IMR-90 (cell line): ENCODE data around the gene THPO. TPM values are rescaled to one million over a fixed set of nuclear protein-coding genes. Genes with fewer than 3 reads are reported as not detected.

ENCODE experiments used
- ATAC-seq: fragments of 200-7000 bp; cut with Tn5 transposase; 2 replicates; pipeline ENCODE4 v1.9.1; 2020; ENCODE audit warnings: low read depth, mild to moderate bottlenecking, moderate library complexity
- BruUV-seq: library from RNA; stranded (reverse); fragments of 400-500 nt; replicated peaks from 2 replicates; lab custom pipeline; 2021; lab: Mats Ljungman, UMichigan
- CTCF ChIA-PET: fragments of 300-600 bp; formaldehyde crosslinking; extraction: SDS; loops from one replicate; lab custom pipeline; 2021; ENCODE audit warnings: antibody characterized with exemption; lab: Yijun Ruan, JAX
- POLR2A ChIA-PET: fragments of 300-600 bp; sonication (Branson Sonifier 250); formaldehyde crosslinking; loops from one replicate; lab custom pipeline; 2022; ENCODE audit warnings: antibody characterized with exemption; ENCODE audit not compliant: unreplicated experiment; lab: Charles Lee
- DNase-seq: peaks from one replicate; pipeline ENCODE4 v3.0.0; 2013
- H2AFZ ChIP-seq: replicated peaks from 2 replicates; pipeline ENCODE3; 2013; ENCODE audit warnings: low read length, mild to moderate bottlenecking; ENCODE audit not compliant: poor library complexity
- H2AK5ac ChIP-seq: 2 replicates; pipeline ENCODE4 v1.6.1; 2013; ENCODE audit warnings: low read depth, low read length, inconsistent platforms
- H2AK9ac ChIP-seq: replicated peaks from 2 replicates; pipeline ENCODE3; 2013; ENCODE audit warnings: mild to moderate bottlenecking, low read depth, low read length, moderate library complexity; ENCODE audit not compliant: poor library complexity
- H2BK120ac ChIP-seq: 2 replicates; pipeline ENCODE4 v1.6.1; 2013; ENCODE audit warnings: low read depth, low read length, inconsistent platforms
- H2BK15ac ChIP-seq: 3 replicates; pipeline ENCODE4 v1.6.1; 2013; ENCODE audit warnings: low read depth, low read length, inconsistent platforms
- H2BK20ac ChIP-seq: 2 replicates; pipeline ENCODE4 v1.6.1; 2013; ENCODE audit warnings: low read depth, mild to moderate bottlenecking, inconsistent platforms, low read length, moderate library complexity
- H2BK5ac ChIP-seq: 2 replicates; pipeline ENCODE4 v1.6.1; 2013; ENCODE audit warnings: mild to moderate bottlenecking, low read depth, low read length, inconsistent platforms; ENCODE audit not compliant: poor library complexity, severe bottlenecking
- H3K14ac ChIP-seq: replicated peaks from 2 replicates; pipeline ENCODE4 v1.6.1; 2013; ENCODE audit warnings: low read depth, low read length, inconsistent platforms
- H3K18ac ChIP-seq: 2 replicates; pipeline ENCODE4 v1.6.1; 2013; ENCODE audit warnings: low read depth, low read length, control low read depth
- H3K23ac ChIP-seq: 2 replicates; pipeline ENCODE4 v1.6.1; 2013; ENCODE audit warnings: low read depth, low read length, inconsistent platforms
- H3K27ac ChIP-seq: 2 replicates; pipeline ENCODE4 v1.5.1; 2013; ENCODE audit warnings: mild to moderate bottlenecking, control low read depth, low read length; ENCODE audit not compliant: insufficient read depth
- H3K27me3 ChIP-seq: 2 replicates; pipeline ENCODE4 v1.6.1; 2013; ENCODE audit warnings: low read length; ENCODE audit not compliant: control insufficient read depth, insufficient read depth
- H3K36me3 ChIP-seq: 2 replicates; pipeline ENCODE4 v1.6.1; 2013; ENCODE audit warnings: low read length, mixed read lengths; ENCODE audit not compliant: control insufficient read depth, insufficient read depth
- H3K4ac ChIP-seq: 2 replicates; pipeline ENCODE4 v1.6.1; 2013; ENCODE audit warnings: low read depth, low read length, inconsistent platforms
- H3K4me1 ChIP-seq: 2 replicates; pipeline ENCODE4 v1.6.1; 2013; ENCODE audit warnings: low read length, mixed read lengths; ENCODE audit not compliant: control insufficient read depth, insufficient read depth
- H3K4me2 ChIP-seq: 2 replicates; pipeline ENCODE4 v1.6.1; 2013; ENCODE audit warnings: low read depth, mild to moderate bottlenecking, control low read depth, low read length, moderate library complexity
- H3K4me3 ChIP-seq: 2 replicates; pipeline ENCODE4 v1.5.1; 2013; ENCODE audit warnings: low read depth, mild to moderate bottlenecking, control low read depth, low read length, moderate library complexity; ENCODE audit not compliant: insufficient read depth
- H3K56ac ChIP-seq: 2 replicates; pipeline ENCODE4 v1.6.1; 2013; ENCODE audit warnings: low read length, inconsistent platforms; ENCODE audit not compliant: insufficient read depth; ENCODE audit errors: extremely low read depth
- H3K79me1 ChIP-seq, 2 experiments: 2 replicates each; pipeline ENCODE4 v1.6.1; 2013; ENCODE audit warnings: low read length in 2 of 2, inconsistent platforms in 1 of 2, low read depth in 1 of 2
- H3K9ac ChIP-seq: 2 replicates; pipeline ENCODE4 v1.6.1; 2013; ENCODE audit warnings: low read depth, low read length, control low read depth
- H3K9me1 ChIP-seq: 2 replicates; pipeline ENCODE4 v1.6.1; 2013; ENCODE audit warnings: low read length, inconsistent platforms; ENCODE audit not compliant: insufficient read depth
- H3K9me3 ChIP-seq: 2 replicates; pipeline ENCODE4 v1.6.1; 2013; ENCODE audit warnings: low read length; ENCODE audit not compliant: control insufficient read depth, insufficient read depth
- H4K20me1 ChIP-seq: 2 replicates; pipeline ENCODE4 v1.6.1; 2013; ENCODE audit warnings: low read length, inconsistent platforms; ENCODE audit not compliant: insufficient read depth
- H4K5ac ChIP-seq: 2 replicates; pipeline ENCODE4 v1.6.1; 2013; ENCODE audit warnings: mild to moderate bottlenecking, low read depth, low read length, control low read depth
- H4K8ac ChIP-seq, 2 experiments: 2 replicates each; pipeline ENCODE4 v1.6.1; 2013; ENCODE audit warnings: low read depth in 2 of 2, low read length in 2 of 2, control low read depth in 1 of 2, inconsistent platforms in 1 of 2
- H4K91ac ChIP-seq: 2 replicates; pipeline ENCODE4 v1.6.1; 2013; ENCODE audit warnings: low read depth, low read length, inconsistent platforms; ENCODE audit not compliant: insufficient read depth
- BHLHE40 ChIP-seq: fragments of 150-350 bp; IDR thresholded peaks from 2 replicates; pipeline ENCODE4 v1.6.1; 2016; ENCODE audit warnings: mild to moderate bottlenecking, low read depth, low read length
- CEBPB ChIP-seq: IDR thresholded peaks from 2 replicates; pipeline ENCODE4 v1.6.1; 2012; ENCODE audit warnings: low read depth, low read length, improper control_type of control experiment
- CHD1 ChIP-seq: IDR thresholded peaks from 2 replicates; pipeline ENCODE4 v1.6.1; 2012; ENCODE audit warnings: low read depth, low read length, improper control_type of control experiment
- FOS ChIP-seq: fragments of 150-350 bp; IDR thresholded peaks from 2 replicates; pipeline ENCODE4 v1.6.1; 2016; ENCODE audit warnings: low read depth, low read length
- MAZ ChIP-seq: IDR thresholded peaks from 2 replicates; pipeline ENCODE4 v1.6.1; 2012; ENCODE audit warnings: low read depth, mild to moderate bottlenecking, low read length, improper control_type of control experiment, moderate library complexity, borderline replicate concordance
- MXI1 ChIP-seq: IDR thresholded peaks from 2 replicates; pipeline ENCODE4 v1.6.1; 2012; ENCODE audit warnings: low read depth, mild to moderate bottlenecking, low read length, moderate library complexity, borderline replicate concordance
- NFE2L2 ChIP-seq: fragments of 150-350 bp; IDR thresholded peaks from 2 replicates; pipeline ENCODE4 v1.6.1; 2016; ENCODE audit warnings: low read depth, mild to moderate bottlenecking, low read length
- POLR2A ChIP-seq: IDR thresholded peaks from 2 replicates; pipeline ENCODE4 v1.6.1; 2012; ENCODE audit warnings: mild to moderate bottlenecking, low read depth, low read length
- RAD21 ChIP-seq: IDR thresholded peaks from 2 replicates; pipeline ENCODE4 v1.6.1; 2012; ENCODE audit warnings: low read length, improper control_type of control experiment
- RCOR1 ChIP-seq: IDR thresholded peaks from 2 replicates; pipeline ENCODE4 v1.6.1; 2012; ENCODE audit warnings: mild to moderate bottlenecking, low read length, improper control_type of control experiment; ENCODE audit not compliant: insufficient replicate concordance
- RFX5 ChIP-seq: IDR thresholded peaks from 2 replicates; pipeline ENCODE4 v1.8.0; 2012; ENCODE audit warnings: low read depth, mild to moderate bottlenecking, low read length, moderate library complexity
- SMC3 ChIP-seq: fragments of 150-350 bp; IDR thresholded peaks from 2 replicates; pipeline ENCODE4 v1.6.1; 2016; ENCODE audit warnings: low read depth, mild to moderate bottlenecking, antibody characterized with exemption, low read length, moderate library complexity
- WGBS, 2 experiments: methylation state at CpG; one replicate each; pipeline versions ENCODE4 v1.1.5 to v1.1.7; 2013; ENCODE audit warnings: missing lambda C conversion rate in 2 of 2; ENCODE audit not compliant: insufficient read length in 1 of 2; ENCODE audit errors: extremely low coverage in 2 of 2; 5-methylcytosine and 5-hydroxymethylcytosine counted together
- dilution Hi-C: fragments of 300-500 bp; cut with HindIII; formaldehyde crosslinking; loops from one replicate; pipeline ENCODE4 v1.14.3; 2018; ENCODE audit warnings: low sequenced_read_pairs; ENCODE audit not compliant: unreplicated experiment
- in situ Hi-C: fragments of 300-500 bp; cut with MboI; formaldehyde crosslinking; loops from 3 replicates; pipeline ENCODE4 v1.14.3; 2019; ENCODE audit warnings: low sequenced_read_pairs, inconsistent platforms, mixed read lengths
- intact Hi-C: fragments of 100-400 bp; cut with micrococcal nuclease; formaldehyde crosslinking; loops from 2 replicates; pipeline ENCODE4 v1.10.0; 2022
- polyA plus RNA-seq, 3 experiments: library from polyadenylated mRNA; depleted of rRNA; stranded (reverse); fragments of >200 nt; gene quantifications; 2 replicates each; pipeline ENCODE4 v1.2.3, GENCODE V29; 2012; ENCODE audit warnings: low replicate concordance in 1 of 3
- total RNA-seq: library from RNA; depleted of rRNA; stranded (reverse); fragments of >200 nt; gene quantifications from 2 replicates; pipeline ENCODE4 v1.2.3, GENCODE V29; 2012
- TF ChIP-seq, protein P1 (sequence below): conservative IDR thresholded peaks from 2 replicates; pipeline ENCODE4 v1.5.1; 2012; ENCODE audit warnings: mild to moderate bottlenecking, low read depth, low read length, improper control_type of control experiment
- TF ChIP-seq, protein P2 (sequence below): fragments of 150-350 bp; IDR thresholded peaks from 2 replicates; pipeline ENCODE4 v1.6.1; 2016; ENCODE audit warnings: low read depth, mild to moderate bottlenecking, low read length, moderate library complexity, borderline replicate concordance
- TF ChIP-seq, protein P3 (sequence below): fragments of 150-350 bp; IDR thresholded peaks from 2 replicates; pipeline ENCODE4 v1.6.1; 2017; ENCODE audit warnings: mild to moderate bottlenecking, antibody characterized with exemption, low read length, low read depth

Gene THPO
- total and polyA plus RNA-seq, 2 of the 4 experiments (the other 2 are of a cell fraction) = not detected

DNA sequence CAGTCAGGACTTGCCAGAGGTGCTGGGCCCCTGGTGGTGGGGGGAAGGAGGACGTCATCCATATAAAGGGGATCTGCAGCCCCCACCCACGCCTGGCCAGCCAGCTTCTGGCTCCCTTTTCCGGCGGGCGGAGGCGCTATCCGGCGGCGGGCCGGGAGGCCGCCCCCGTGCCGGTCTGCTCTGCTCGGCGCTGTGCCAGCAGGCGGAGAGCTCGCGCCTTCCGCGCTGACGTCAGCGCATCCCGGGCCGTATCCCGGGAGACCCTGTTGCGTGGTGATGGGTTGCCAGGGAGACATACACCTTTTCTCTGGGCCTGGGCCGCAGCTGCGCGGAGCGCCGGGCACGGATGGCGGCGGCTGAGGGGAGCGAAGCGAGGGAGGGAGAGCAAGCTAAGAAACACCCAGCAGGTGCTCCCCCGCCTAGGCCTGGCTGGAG lies 39.5 kb downstream of the THPO start:
- Histone ChIP-seq H2BK15ac (no peak overlapping the region), H3K4me1 (peaks cover 36% of the 10 kb centered on the region), H3K9me3 (no peaks in the 10 kb centered on the region), H2BK20ac (0 out of 2 replicates have a peak overlapping the region, but pooled peaks have one; percentile 22), H3K4ac (peak overlapping the region; percentile 62; the same call in 1 of the 2 replicates), H3K14ac (0 out of 2 replicates have a peak overlapping the region, but pooled peaks have one; percentile 19), H2BK5ac (peak overlapping the region; percentile 27), H4K5ac (no peak overlapping the region), H2AK5ac (peak overlapping the region; percentile 84), H3K4me2 (peak overlapping the region; percentile 37), H2AFZ (peak overlapping the region; percentile 82), H3K56ac (no peak overlapping the region), H4K20me1 (peaks cover 45% of the 10 kb centered on the region), H3K36me3 (peaks cover 30% of the 10 kb centered on the region), H3K27me3 (no peaks in the 10 kb centered on the region), H3K18ac (no peak overlapping the region), H3K9me1 (peaks cover 25% of the 10 kb centered on the region), H2BK120ac (no peak overlapping the region; the same call in 1 of the 2 replicates), H4K91ac (no peak overlapping the region), H3K4me3 (peak overlapping the region; percentile 7; the same call in 1 of the 2 replicates), H3K79me1 (peaks cover 18 to 86% of the 10 kb centered on the region in 2 experiments; a peak in 3 of 4 replicates), H2AK9ac (peak overlapping the region; percentile 81), H3K23ac (peak overlapping the region; percentile 68; the same call in 1 of the 2 replicates), H3K9ac (peak overlapping the region; percentile 30; the same call in 1 of the 2 replicates), H4K8ac (peak overlapping the region in 1 of 2 experiments; percentile 48; a peak in 1 of 4 replicates), H3K27ac (peak overlapping the region; percentile 24)
- in situ Hi-C loops = no loop called here
- no TSS peak for BruUV-seq
- 0% methylated on average over 20 of the region's 37 CpGs; no CpG with 5 or more reads in 1 of the 2 experiments for WGBS, 2 experiments
- intact Hi-C loops = no loop called here
- ChIA-PET POLR2A (interaction anchor here (2.2 kb wide), 1 partner anchor 23 kb away, joined by 5 read pairs; no protein-coding TSS in a partner anchor), CTCF (interaction anchor here (1.3 kb wide), 1 partner anchor 19 kb away, joined by 3 read pairs; no protein-coding TSS in a partner anchor)
- ATAC-seq = peak; percentile 22
- dilution Hi-C loops = no loop called here
- peak; percentile 87 for DNase-seq
- TF ChIP-seq RCOR1 (no peak), BHLHE40 (peak; percentile 39; the same call in 1 of the 2 replicates), SMC3 (peak; percentile 11; the same call in 1 of the 2 replicates), CEBPB (no peak), RAD21 (no peak), POLR2A (no peak), NFE2L2 (no peak), MXI1 (peak; percentile 86), MAZ (0 out of 2 replicates have a peak, but pooled peaks have one; percentile 20), FOS (no peak), RFX5 (peak; percentile 84), CHD1 (no peak)
- TF ChIP-seq, protein P1, sequence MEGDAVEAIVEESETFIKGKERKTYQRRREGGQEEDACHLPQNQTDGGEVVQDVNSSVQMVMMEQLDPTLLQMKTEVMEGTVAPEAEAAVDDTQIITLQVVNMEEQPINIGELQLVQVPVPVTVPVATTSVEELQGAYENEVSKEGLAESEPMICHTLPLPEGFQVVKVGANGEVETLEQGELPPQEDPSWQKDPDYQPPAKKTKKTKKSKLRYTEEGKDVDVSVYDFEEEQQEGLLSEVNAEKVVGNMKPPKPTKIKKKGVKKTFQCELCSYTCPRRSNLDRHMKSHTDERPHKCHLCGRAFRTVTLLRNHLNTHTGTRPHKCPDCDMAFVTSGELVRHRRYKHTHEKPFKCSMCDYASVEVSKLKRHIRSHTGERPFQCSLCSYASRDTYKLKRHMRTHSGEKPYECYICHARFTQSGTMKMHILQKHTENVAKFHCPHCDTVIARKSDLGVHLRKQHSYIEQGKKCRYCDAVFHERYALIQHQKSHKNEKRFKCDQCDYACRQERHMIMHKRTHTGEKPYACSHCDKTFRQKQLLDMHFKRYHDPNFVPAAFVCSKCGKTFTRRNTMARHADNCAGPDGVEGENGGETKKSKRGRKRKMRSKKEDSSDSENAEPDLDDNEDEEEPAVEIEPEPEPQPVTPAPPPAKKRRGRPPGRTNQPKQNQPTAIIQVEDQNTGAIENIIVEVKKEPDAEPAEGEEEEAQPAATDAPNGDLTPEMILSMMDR = 0 out of 2 replicates have a peak, but pooled peaks have one; percentile 9
- TF ChIP-seq, protein P2, sequence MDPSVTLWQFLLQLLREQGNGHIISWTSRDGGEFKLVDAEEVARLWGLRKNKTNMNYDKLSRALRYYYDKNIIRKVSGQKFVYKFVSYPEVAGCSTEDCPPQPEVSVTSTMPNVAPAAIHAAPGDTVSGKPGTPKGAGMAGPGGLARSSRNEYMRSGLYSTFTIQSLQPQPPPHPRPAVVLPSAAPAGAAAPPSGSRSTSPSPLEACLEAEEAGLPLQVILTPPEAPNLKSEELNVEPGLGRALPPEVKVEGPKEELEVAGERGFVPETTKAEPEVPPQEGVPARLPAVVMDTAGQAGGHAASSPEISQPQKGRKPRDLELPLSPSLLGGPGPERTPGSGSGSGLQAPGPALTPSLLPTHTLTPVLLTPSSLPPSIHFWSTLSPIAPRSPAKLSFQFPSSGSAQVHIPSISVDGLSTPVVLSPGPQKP = no peak
- TF ChIP-seq, protein P3, sequence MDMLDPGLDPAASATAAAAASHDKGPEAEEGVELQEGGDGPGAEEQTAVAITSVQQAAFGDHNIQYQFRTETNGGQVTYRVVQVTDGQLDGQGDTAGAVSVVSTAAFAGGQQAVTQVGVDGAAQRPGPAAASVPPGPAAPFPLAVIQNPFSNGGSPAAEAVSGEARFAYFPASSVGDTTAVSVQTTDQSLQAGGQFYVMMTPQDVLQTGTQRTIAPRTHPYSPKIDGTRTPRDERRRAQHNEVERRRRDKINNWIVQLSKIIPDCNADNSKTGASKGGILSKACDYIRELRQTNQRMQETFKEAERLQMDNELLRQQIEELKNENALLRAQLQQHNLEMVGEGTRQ = no peak
